GM21367 (cell line): ENCODE measurements around the gene PANK2.
"Not testable (repeated sequence)": the region's sequence is repeated elsewhere in the genome, so short reads cannot be mapped to it uniquely, and the experiment has no call there.

Source experiments
- ATAC-seq: cut with Tn5 transposase; IDR thresholded peaks from one replicate; pipeline ENCODE4 v1.9.1; 2021; ENCODE audit not compliant: unreplicated experiment

Gene PANK2

DNA sequence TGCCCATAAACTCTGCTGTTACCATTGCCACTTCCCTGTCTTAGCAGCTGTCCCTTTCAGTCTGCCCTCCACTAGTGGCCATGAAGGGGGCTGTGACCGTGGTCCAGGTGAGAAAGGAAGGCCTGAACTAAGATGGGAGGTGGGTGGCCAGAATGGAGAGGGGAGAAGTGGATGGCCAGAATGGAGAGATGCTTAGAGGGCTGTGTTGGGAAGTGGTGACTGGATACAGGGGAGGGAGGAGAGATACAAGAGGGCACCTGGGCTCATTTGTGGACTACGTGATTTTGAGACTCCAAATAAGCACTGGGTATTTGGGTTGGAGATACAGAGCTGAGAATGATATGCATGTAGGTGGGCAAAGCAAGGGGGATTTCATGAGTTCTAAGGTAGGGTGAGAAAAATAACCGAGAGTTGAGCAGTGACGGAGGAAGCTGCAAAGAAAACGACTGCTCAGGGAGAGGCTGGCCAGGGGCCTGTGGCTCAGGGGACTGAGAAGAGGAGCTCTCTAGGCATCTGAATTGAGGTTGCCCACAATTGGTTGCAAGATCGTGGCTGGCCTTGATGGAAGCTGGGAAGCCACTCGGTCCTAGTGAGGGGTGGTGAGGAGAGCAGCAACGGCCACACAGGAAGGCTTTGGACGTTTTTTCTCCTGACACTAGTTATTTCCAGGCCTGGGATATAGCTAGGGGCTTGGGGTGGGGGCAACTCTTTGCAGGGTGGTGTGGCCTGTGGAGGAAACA lies 36.9 kb downstream of the PANK2 start:
- no peak for ATAC-seq

DNA sequence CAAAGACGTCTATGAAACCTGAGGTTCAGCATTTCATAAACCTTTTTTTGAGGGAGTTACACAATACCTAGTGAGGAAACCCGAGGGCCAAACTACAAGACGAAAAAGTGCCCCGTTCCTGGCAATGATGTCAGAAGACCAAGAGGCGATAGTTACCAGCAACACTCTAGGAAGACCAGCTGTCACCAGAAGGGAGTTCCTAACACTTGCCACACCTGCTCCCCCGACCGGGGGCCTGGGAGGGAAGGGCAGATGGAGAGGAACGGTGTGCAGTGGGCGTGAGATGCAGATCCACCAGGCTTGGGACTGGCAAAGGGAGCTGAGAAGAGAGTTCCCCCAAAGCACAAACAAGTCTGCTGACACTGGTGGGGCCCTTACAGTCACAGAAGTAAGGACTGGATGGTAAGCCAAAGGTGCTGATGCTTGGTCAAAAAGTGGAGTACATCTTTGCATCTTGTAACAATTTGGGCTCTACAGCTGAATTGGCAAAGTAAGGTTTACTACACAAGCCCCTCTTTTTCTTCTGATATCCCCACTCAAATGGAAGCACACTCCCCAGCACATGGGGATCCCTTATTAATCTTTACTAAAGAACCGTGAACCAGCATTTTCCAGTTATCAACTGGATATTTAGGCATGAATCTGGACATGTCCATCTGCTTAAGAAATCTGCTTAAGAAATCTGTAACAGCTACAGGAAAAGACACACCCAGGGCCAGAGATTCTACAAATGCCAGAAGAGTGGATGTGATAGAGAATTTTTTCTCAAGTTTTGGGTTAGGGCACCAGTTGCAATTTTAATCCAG lies 38.5 kb downstream of the PANK2 start:
- ATAC-seq: no peak

DNA sequence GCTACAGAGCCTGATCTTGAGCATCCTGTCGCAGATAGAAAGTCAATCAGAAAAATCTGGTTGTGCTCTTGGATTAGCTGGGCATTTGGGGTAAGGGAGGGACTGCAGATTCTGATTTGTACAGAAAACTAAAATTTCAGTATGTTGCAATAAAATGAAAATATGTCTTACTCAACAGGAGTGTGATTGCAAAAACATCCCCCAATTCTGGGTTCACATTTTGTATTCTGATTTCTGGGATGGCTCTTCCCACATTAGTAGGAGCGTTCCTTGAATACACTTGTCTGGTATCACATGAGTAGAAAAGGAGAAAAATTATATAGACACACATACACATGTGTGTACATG lies 40.5 kb downstream of the PANK2 start:
- no peak for ATAC-seq

DNA sequence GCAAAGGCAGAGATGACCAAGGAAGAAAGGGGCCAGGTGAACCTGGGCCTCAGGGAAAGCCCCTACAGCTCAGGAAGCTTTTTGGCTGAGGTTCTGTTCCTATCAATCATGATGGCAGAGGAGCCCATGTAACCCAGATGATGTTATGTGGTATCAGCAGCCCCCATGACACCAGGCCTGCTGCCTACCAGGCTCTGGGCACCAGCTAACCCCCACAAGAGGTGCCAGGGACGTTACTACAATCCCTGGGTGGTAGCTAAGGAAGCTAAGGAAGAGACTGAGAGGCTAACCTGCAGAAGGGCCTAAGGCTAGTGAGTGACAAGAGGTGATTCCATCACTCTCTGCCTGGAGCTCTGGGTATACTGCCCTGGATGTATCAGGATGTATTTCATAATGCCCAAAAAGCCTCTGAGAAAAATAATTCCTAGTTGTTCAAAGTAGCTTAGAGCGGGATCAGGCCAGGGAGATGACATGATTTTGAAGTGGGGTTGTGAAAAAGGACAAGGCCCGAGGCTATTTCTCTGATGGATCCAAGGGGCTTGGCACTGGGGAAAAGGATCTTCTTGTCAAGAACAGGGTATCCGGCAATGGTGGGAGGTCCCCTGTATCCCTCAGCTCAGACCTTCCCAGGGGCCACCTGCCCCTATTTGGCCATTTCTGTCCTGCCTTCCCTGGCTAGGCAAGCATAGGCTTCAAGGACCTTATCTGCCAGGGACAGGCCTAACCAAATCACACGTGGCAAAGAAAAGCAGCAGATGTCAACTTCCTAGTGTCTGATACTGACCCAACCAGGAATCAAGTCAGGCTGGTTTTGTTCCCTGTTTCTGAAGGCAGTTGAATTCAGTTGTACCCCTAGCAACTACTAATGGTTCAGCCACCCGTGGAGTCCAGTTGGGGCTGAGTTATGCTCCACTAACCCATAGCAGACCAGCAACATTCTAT lies 41.3 kb downstream of the PANK2 start:
- ATAC-seq: no peak

DNA sequence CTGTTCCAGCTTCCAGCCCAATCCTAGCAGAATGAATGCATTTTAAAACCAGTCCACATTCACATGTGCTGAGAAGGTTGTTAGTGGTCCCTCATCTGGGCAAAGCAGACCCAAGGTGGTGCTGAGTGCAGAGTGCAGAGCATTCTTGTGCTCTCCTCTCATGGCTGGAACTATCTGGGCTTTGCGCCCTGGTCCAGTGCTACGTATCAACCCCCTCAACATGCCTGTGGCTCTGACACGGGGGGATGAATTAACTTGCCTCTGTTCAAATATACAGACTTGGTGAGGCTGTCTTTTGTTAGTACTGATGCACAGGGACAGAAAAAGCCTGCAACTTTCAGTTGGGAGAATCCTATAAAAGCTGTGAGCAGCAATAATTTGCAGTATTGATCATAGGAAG lies 42.5 kb downstream of the PANK2 start:
- ATAC-seq: no peak

DNA sequence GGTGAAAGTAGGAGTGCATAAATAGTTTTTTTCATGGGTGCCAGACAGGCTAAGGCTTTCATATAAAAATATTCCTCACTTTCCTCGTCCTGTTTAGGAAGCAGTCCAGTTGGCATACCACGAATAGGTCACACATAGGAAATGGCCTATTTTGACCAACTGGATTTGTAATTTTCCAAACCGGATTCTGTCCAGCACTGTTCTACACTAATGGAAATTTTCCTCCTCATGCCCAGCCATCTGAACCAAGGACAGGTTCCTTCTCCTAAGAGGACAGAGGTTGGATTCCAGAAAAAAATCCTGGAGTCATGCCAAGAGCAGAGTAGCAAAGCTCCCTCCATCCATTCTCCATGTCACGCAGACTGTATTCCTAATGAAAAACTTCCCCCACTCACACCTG lies 43.1 kb downstream of the PANK2 start:
- ATAC-seq: no peak

DNA sequence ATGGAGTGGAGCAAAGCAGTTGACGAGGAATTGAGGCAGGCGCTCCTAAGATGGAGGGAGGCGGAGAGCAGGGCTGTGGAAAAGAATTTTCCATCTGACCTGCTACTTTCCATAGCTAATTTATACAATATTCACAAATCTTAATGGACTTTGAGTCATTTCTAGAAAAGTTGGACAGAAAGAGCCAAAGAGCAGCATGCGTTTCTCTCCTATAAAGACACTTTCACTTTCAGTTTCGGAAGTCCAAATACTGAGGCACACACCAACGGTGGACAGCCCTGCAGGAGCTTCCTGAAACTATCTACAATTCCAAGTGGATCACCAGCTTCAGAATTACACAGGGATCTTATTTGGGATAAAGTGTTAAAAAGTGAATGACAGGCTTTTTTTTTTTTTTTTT lies 43.5 kb downstream of the PANK2 start:
- ATAC-seq: no peak

DNA sequence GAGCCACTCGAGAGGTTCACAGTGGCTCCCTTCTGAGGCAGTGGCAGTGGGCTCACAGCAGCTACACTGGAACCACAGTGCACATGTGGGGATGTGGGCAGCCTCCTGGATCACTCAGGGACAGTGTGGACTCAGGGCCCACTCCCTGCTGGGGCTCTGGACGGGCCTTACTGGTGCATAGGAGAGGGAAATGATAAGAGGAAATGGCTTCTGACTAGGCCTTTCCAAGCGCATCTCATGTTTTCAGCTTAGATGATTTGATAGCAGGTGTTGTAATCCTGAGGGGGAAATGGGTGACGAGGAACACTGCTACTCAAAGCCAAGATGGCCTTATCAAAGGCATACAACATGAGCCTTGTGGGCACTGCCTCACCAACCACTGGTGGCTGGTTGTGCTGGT lies 44.0 kb downstream of the PANK2 start:
- ATAC-seq: no peak

DNA sequence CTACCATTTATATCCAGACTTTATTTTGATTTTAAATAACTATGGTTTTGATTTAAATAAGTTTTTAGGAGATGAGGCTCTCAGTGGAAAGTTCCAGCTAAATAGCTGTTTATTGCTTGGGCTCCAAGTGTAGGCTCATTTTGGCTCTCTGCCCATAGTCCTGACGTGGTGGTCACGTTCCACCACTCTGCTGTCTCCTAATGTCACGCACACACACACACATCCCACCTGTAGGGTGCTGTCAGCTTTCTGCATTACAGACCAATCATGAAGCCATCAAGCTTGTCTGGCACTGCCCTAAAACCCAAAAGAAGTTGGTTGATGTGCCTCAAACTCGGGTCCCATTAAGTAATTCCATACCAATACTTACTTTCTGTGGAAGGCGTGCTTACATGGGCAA lies 45.4 kb downstream of the PANK2 start:
- ATAC-seq: no peak

DNA sequence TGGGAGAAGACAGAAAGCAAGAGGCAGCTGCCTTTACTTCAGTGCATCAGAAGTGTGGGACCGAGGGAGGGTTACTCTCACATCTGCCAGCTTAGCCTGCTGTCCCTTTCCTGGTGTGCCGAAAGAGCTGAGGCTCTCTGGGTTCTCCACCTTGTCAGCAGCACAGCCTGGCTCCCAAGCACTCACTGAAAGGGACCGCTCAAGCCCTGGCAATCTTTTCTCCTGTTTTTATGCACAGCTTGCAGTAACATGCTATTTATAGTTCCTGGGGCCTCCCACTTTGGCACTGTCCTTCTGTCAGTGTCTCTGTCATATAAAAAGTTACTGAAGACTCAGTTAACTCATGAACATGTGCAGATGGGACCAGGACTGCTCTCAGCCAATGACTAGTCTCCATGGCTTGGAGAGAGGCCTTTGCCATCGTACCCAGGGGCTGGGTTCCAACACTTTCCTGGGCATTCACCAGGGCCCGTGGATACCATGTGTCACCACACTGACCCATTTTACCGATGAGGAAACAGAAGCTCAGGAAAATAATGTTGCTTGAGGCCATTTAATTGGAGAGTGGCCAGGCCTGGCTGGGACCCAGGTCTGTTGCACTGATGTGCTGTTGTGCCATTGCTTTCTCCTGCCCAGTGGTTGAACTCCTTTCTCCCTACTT lies 46.2 kb downstream of the PANK2 start:
- ATAC-seq: no peak

DNA sequence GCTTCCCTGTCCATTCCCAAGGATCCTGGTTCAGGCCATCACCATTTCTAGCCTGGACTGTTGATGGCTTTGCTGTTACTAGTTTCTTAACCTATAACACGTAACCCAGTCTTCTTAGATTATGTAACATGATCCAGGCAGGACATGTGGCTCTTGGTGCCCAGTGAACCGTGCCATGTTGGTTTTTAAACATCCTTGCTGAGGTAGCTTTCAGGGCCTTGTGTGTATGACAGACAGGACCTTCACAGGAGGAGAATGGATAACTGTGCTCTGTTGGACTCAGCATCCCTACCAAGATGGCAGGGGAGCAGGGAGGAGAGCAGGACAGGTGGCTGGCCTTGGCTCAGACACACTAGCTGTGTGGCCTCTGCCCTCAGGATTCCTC lies 46.8 kb downstream of the PANK2 start:
- ATAC-seq: no peak

DNA sequence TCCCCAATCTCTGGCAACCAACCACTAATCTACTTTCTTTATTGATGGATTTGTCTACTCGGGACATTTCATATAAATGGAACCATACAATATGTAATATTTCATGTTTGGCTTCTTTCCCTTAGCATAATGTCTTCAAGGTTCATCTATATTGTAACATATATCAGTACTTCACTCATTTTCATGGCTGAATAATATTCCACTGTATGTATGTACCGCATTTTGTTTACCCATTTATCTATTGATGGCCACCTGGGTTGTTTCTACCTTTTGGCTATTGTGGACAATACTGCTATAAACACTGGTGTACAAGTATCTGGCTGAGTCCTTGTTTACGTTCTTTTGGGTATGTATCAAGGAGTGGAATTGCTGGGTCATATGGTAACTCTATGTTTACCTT lies 48.4 kb downstream of the PANK2 start:
- no peak for ATAC-seq

DNA sequence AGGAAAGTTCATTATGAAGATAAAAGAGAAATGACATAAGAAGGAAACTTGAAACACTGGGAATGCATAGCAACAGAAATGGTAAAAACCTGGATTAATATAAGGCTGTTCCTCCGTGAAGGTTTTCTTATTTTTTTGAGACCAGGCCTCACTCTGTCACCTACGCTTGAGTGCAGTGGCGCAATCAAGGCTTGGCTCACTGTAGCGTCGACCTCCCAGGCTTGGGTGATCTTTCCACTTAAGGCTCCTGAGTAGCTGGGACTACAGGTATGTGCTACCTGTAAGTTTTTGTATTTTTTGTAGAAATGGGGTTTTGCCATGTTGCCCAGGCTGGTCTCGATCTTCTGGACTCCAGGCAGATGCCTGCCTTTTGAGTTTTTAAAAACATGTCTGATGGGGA lies 51.7 kb downstream of the PANK2 start:
- no peak for ATAC-seq

DNA sequence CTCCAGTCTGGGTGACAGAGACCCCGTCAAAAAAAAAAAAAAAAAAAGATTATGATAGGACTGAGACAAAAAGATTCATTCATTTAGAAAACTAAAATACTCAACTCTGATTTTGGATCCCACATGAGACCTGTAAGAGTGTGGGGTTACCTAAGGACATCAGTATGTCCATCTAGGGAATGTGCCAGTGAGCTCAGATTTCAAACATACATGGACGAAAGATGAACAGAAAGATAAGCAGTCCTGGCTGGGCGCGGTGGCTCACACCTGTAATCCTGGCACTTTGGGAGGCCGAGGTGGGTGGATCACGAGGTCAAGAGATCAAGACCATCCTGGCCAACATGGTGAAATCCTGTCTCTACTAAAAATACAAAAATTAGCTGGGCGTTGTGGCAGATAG lies 57.5 kb downstream of the PANK2 start:
- ATAC-seq: not testable (repeated sequence)

DNA sequence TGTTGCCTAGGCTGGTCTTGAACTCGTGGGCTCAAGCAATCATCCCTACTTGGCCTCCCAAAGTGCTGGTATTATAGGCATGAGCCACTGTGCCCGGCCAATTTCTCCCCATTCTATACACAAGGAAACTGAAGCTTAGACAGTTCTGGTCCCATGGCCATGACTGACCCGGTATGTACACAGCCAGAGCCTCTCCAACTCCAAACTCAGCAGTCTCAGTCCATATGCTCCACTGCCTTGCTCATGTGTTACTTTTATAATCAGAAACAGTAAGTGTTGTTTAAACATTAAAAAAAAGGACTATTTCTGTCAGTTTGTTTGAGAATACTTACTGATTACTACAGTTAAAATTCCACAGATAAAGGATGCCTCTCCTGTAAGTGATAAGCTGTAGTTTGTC lies 75.5 kb downstream of the PANK2 start:
- no peak for ATAC-seq

DNA sequence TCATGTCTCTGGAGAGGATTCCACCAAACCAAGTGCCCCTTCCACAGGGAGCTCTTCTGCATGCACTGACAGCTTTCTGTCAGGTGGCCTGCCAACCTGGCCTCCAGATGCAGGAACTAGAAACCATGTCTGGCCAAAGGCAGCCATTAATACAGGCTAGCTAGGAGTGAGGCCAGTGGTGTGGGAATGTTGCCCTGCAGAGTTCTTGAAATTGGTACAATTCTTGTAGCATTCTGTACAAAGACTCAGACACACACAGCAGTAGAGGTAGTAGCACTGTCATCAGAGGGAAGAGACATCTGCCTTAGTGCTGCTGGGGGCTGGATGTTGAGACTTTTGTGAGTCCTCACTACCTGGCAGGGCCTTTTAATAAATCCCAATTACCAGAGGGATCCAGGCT lies 77.4 kb downstream of the PANK2 start:
- ATAC-seq: no peak

DNA sequence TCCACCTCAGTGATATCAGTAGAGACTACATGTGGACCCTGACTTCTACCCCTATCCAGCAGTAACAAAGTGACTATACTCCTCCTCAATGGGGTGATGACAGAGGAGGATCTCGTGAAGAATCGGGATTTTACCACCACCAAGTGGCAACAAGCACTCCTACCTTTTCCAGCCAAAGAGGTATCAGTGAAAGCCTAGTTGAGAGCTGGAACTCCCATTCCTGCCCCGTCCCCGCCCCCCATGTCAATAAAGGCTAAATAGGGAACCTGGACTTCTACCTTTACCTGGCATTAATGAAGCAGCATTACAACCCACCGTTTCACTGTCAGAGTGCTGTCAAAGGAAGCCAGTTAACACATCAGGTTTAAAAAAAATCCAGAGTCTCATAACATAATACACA lies 80.8 kb downstream of the PANK2 start:
- no peak for ATAC-seq

DNA sequence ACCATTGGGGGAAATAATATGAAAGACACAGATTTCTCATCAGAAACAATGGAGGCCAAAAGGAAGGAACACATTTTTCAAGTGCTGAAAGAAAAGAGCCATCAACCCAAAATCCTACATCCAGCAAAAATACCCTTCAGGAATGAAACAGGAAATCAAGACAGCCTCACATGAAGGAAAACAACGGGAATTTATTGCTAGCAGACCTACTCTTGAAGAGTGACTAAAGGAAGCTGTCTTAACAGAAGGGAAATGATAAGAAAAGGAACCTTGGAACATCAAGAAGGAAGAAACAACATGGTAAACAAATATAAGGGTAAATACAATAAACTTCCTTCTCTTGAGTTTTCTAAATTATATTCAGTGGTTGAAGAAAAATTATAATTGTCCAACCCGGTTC lies 82.0 kb downstream of the PANK2 start:
- ATAC-seq: no peak

DNA sequence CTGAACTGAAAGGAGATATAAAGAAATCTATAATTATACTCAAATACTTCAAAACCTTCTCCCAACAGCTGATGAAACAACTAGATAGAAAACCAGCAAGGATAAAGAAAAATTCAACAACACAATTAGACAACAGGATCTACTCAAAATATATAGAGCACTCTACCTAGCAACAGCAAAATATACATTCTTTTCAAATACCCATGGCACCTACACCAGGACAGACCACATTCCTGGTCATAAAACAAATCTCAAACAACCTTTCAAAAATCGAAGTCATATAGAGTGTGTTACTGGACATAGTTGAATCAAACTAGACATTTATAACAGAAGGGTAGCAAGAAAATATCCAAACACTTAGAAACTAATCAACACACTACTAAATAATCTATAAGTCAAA lies 83.0 kb downstream of the PANK2 start:
- ATAC-seq: no peak

DNA sequence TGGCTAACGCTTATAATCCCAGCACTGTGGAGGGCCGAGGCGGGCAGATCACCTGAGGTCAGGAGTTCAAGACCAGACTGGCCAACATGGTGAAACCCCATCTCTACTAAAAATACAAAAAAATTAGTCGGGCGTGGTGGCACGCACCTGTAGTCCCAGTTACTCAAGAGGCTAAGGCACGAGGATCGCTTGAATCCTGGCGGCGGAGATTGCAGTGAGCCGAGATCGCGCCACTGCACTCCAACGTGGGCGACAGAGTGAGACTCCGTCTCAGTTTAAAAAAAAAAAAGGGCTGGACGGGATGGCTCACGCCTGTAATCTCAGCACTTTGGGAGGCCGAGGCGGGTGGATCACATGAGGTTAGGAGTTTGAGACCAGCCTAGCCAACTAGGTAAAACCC lies 83.4 kb downstream of the PANK2 start:
- not testable (repeated sequence) for ATAC-seq

DNA sequence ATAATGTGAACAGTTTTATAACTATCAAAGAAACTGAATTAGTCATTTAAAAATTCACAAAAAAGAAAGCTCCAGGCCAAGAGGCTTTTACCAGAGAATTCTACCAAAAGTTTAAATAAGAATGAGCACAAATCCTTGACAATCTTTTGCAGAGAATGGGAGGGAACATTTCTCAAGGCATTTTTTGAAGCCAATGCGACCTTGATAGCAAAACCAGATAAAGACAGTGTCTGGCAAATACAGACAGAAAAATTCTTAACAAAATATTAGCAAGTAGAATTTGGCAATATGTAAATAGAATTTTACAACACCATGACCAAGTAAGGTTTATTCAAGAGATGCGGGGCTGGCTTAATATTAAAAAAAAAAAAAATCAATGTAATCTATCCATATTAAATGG lies 84.5 kb downstream of the PANK2 start:
- no peak for ATAC-seq
